Pancreas (tissue), 10 donors: Measurements from ENCODE around the gene LRFN5. TPM values are rescaled to one million over a fixed set of nuclear protein-coding genes. Genes with fewer than 3 reads are reported as not detected.

Source experiments
- ATAC-seq, 4 donors: fragments of 200-7000 bp; cut with Tn5 transposase; one replicate each; pipeline versions ENCODE4 v1.8.0 to v1.9.1; 2020; ENCODE audit warnings: mild to moderate bottlenecking in 4 of 4, moderate library complexity in 4 of 4
- DNase-seq, 6 donors: peaks; one replicate each; pipeline ENCODE4 v3.0.0-alpha.2; 2020
- FAIRE-seq: peaks from 2 replicates; lab custom pipeline; 2012; peaks lifted over from hg19 to GRCh38; lab: Jason Lieb, UNC
- H3K27ac ChIP-seq, 4 donors: fragments of 200-600 bp; sonication (generic); 1 replicate in 3 of 4; 2 replicates in 1 of 4; pipeline versions ENCODE4 v1.5.0 to v1.8.0; 2020
- H3K27me3 ChIP-seq, 4 donors: fragments of 200-600 bp; one replicate each; pipeline ENCODE4 v1.8.0; 2021
- H3K36me3 ChIP-seq, 3 donors: fragments of 200-600 bp; sonication (generic) in 1 of 3; one replicate each; pipeline versions ENCODE4 v1.5.0 to v1.8.0; 2020 to 2021
- H3K4me1 ChIP-seq, 3 donors: fragments of 200-600 bp; one replicate each; pipeline ENCODE4 v1.8.0; 2021
- H3K4me3 ChIP-seq, 4 donors: fragments of 200-600 bp; sonication (generic) in 2 of 4; one replicate each; pipeline versions ENCODE4 v1.5.0 to v1.8.0; 2020 to 2021
- H3K9me3 ChIP-seq, 4 donors: fragments of 200-600 bp; one replicate each; pipeline ENCODE4 v1.8.0; 2021
- CTCF ChIP-seq, 4 donors: fragments of 200-600 bp; sonication (generic) in 3 of 4; IDR thresholded peaks; one replicate each; pipeline versions ENCODE4 v1.5.0 to v1.8.0; 2021; ENCODE audit warnings: antibody characterized with exemption in 4 of 4
- WGBS, 2 donors: extraction: QIAGEN DNeasy Blood & Tissue Kit; methylation state at CpG; one replicate each; pipeline ENCODE4 v1.1.7; 2013; 5-methylcytosine and 5-hydroxymethylcytosine counted together
- intact Hi-C, 3 donors: fragments of 100-400 bp; cut with DNase I; formaldehyde crosslinking; loops; one replicate each; pipeline versions ENCODE4 v1.11.1 to v1.14.2; 2022
- polyA plus RNA-seq, 2 donors: library from polyadenylated mRNA; stranded (reverse); fragments of 200-250 nt; gene quantifications; one replicate each; pipeline ENCODE4 v1.2.3, GENCODE V29; 2013
- total RNA-seq, 6 donors: library from RNA; stranded (reverse); fragmentation: NEBNext Ultra II Directional in 4 of 6; extraction: Animal tissue kit (Norgen Biotek cat#: 25700) in 4 of 6; gene quantifications; one replicate each; pipeline versions ENCODE4 v1.2.1 to v1.2.4, GENCODE V29; 2021 to 2023
- donor health status: healthy with polysubstance abuse.
- donor health status: DM: no; HTN: no; CAD: no; lungs with moderate emphysema.
- donor health status: DM: no; HTN: no; CAD: no.
- donor health status: control.
- donor health status: control.
- donor health status: Bipolar disorder and iron deficiency.
- donor health status: DM: yes; HTN: yes; CAD: no.
- donor health status: DM: no; HTN: no; CAD: no.
- donor health status: DM: no; HTN: no; CAD: no.
- donor health status: DM: yes; HTN: yes; CAD: no.

The LRFN5 gene
- total and polyA plus RNA-seq, 8 donors: 0.13 to 1.4 (median 0.29) TPM

GRCh38 chr14:41650802-41651201 lies 44.1 kb downstream of the LRFN5 start:
- Histone ChIP-seq H3K27ac (no peak overlapping the region), H3K9me3 (no peaks in the 10 kb centered on the region), H3K27me3 (no peaks in the 10 kb centered on the region), H3K36me3 (no peaks in the 10 kb centered on the region), H3K4me1 (no peaks in the 10 kb centered on the region), H3K4me3 (no peak overlapping the region)
- ATAC-seq: no peak
- intact Hi-C loops: no loop called here
- no peak for TF ChIP-seq CTCF (IDR thresholded peaks at IDR 0.05)
- FAIRE-seq: no peak
- WGBS, 2 donors: 52 to 55% methylated on average over 1 of the region's 1 CpG
- DNase-seq: no peak

- ATAC-seq (no peak), DNase-seq (no peak), FAIRE-seq (no peak)
- intact Hi-C loops: no loop called here
- no peaks in the 10 kb centered on the region for H3K27me3 ChIP-seq
- H3K36me3 ChIP-seq: no peaks in the 10 kb centered on the region
- no peak for TF ChIP-seq CTCF (IDR thresholded peaks at IDR 0.05)
- H3K4me3 ChIP-seq: no peak overlapping the region
- H3K4me1 ChIP-seq: no peaks in the 10 kb centered on the region
- no peaks in the 10 kb centered on the region for H3K9me3 ChIP-seq
- 25 to 29% methylated on average over 1 of the region's 1 CpG for WGBS, 2 donors
- no peak overlapping the region for H3K27ac ChIP-seq
Measured at GRCh38 chr14:41654196-41654595, 47.5 kb downstream of the LRFN5 start.

DNA sequence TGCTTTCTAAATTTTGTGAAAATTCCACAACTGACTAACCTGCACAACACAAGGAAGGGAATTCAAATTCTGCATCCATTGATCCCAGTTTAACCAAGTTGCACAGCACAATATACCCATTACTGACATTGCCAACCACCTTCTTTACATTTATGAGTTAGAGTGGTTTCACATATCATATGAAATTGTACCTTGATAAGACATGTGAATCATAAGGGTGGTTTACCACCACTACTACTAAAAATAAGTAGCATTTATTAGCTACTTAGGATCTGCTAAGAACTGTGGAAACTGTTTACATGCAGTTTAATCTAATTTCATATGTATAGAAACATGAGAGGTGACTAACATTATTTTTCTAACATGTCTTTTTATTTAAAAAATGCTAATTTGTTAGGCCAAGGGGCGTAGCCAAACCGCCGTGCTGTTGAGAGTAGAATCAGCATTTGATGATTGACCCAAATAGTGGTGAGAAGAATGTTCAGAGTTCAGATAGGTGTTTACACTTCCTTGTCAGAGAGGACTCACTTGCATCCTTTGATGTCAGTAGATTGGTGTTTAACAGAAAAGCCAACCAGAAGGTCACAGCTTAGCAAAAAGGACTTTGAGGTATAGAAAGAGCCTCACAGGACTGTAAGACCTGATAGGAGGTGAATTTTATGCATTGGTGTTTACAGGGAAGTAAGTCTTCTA lies 56.2 kb downstream of the LRFN5 start:
- 39 to 44% methylated on average over 3 of the region's 3 CpGs for whole genome bisulfite sequencing, 2 donors
- no peak overlapping the region for H3K4me3 ChIP-seq
- intact Hi-C loops: no loop called here
- TF ChIP-seq CTCF (IDR thresholded peaks at IDR 0.05): no peak
- no peaks in the 10 kb centered on the region for H3K9me3 ChIP-seq
- no peaks in the 10 kb centered on the region for H3K4me1 ChIP-seq
- no peaks in the 10 kb centered on the region for H3K36me3 ChIP-seq
- H3K27ac ChIP-seq: no peak overlapping the region
- DNase-seq (no peak), FAIRE-seq (no peak), ATAC-seq (no peak)
- no peaks in the 10 kb centered on the region for H3K27me3 ChIP-seq

GRCh38 chr14:41663473-41663850 lies 56.8 kb downstream of the LRFN5 start:
- H3K27me3 ChIP-seq: no peaks in the 10 kb centered on the region
- no peak for TF ChIP-seq CTCF (IDR thresholded peaks at IDR 0.05)
- WGBS, 2 donors: 26 to 40% methylated on average over 2 of the region's 2 CpGs
- H3K36me3 ChIP-seq: no peaks in the 10 kb centered on the region
- DNase-seq (no peak), ATAC-seq (no peak), FAIRE-seq (no peak)
- no peaks in the 10 kb centered on the region for H3K9me3 ChIP-seq
- no peak overlapping the region for H3K4me3 ChIP-seq
- H3K27ac ChIP-seq: no peak overlapping the region
- H3K4me1 ChIP-seq: no peaks in the 10 kb centered on the region
- intact Hi-C loops: no loop called here

DNA sequence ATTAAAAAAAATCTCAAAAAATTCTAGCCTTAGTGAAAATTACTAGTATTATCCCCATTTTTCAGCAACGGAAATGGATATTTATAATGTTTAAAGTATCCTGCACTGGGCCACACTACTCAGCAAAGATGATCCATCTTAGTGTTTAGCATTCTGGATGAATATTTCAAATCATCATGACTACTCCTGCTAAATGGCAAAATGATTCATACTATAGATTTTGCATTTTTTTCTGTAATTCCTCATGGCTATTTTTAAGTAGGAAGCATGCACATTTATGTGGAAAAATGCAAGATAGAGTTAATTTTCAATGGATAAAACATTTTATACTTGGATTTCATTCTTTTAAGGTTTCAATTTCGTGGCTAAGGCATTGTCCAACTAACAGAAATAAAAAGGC lies 59.6 kb downstream of the LRFN5 start:
- no peaks in the 10 kb centered on the region for H3K4me1 ChIP-seq
- no peaks in the 10 kb centered on the region for H3K36me3 ChIP-seq
- H3K9me3 ChIP-seq: no peaks in the 10 kb centered on the region
- ATAC-seq (no peak), DNase-seq (no peak), FAIRE-seq (no peak)
- WGBS, 2 donors: 41 to 54% methylated on average over 2 of the region's 2 CpGs
- no peak for TF ChIP-seq CTCF (IDR thresholded peaks at IDR 0.05)
- H3K27me3 ChIP-seq: no peaks in the 10 kb centered on the region
- no peak overlapping the region for H3K4me3 ChIP-seq
- no peak overlapping the region for H3K27ac ChIP-seq
- intact Hi-C loops: no loop called here
